MM.1S (cell line): ENCODE measurements around the gene KHSRP.
A peak's percentile ranks its signal among the peaks of the same experiment; 100 is the strongest.

Source experiments
- DNase-seq: peaks from one replicate; pipeline ENCODE4 v3.0.0-alpha.2; 2015
- H2AFZ ChIP-seq: fragments of 300-600 bp; sonication (generic); 2 replicates; pipeline ENCODE4 v1.6.0; 2016; ENCODE audit warnings: antibody characterized with exemption, low read length
- H3F3A ChIP-seq: fragments of 300-600 bp; sonication (generic); 2 replicates; pipeline ENCODE4 v1.6.1; 2016; ENCODE audit warnings: mild to moderate bottlenecking, antibody characterized with exemption, low read length, moderate library complexity, mixed read lengths; ENCODE audit not compliant: insufficient read depth
- H3K27ac ChIP-seq: fragments of 300-600 bp; sonication (generic); 2 replicates; pipeline ENCODE4 v1.5.1; 2016; ENCODE audit warnings: mild to moderate bottlenecking, low read length
- H3K27me3 ChIP-seq: fragments of 300-600 bp; sonication (generic); replicated peaks from 2 replicates; pipeline ENCODE4 v1.6.0; 2016; ENCODE audit warnings: low read length; ENCODE audit not compliant: insufficient read depth
- H3K36me3 ChIP-seq: fragments of 300-600 bp; sonication (generic); replicated peaks from 2 replicates; pipeline ENCODE4 v1.6.1; 2016; ENCODE audit warnings: mild to moderate bottlenecking, low read length, mixed read lengths; ENCODE audit not compliant: insufficient read depth
- H3K4me1 ChIP-seq: fragments of 300-600 bp; sonication (generic); 2 replicates; pipeline ENCODE4 v1.6.1; 2016; ENCODE audit warnings: low read length, mixed read lengths
- H3K4me2 ChIP-seq: fragments of 300-600 bp; sonication (generic); 2 replicates; pipeline ENCODE4 v1.6.0; 2016; ENCODE audit warnings: low read depth, low read length
- H3K4me3 ChIP-seq: fragments of 300-600 bp; sonication (generic); 2 replicates; pipeline ENCODE4 v1.5.1; 2016; ENCODE audit warnings: low read length, mixed read lengths
- H3K79me2 ChIP-seq: fragments of 300-600 bp; sonication (generic); 2 replicates; pipeline ENCODE4 v1.6.1; 2016; ENCODE audit warnings: mixed run types, low read length, mixed read lengths
- H3K9ac ChIP-seq: fragments of 300-600 bp; sonication (generic); 2 replicates; pipeline ENCODE4 v1.6.1; 2016; ENCODE audit warnings: low read length, mixed read lengths
- H3K9me2 ChIP-seq: fragments of 300-600 bp; sonication (generic); replicated peaks from 2 replicates; pipeline ENCODE4 v1.6.1; 2016; ENCODE audit warnings: mild to moderate bottlenecking, low read length, mixed read lengths; ENCODE audit not compliant: insufficient read depth
- H3K9me3 ChIP-seq: fragments of 300-600 bp; sonication (generic); replicated peaks from 2 replicates; pipeline ENCODE4 v1.6.1; 2016; ENCODE audit warnings: mild to moderate bottlenecking, low read length, mixed read lengths; ENCODE audit not compliant: insufficient read depth
- H4K20me1 ChIP-seq: fragments of 300-600 bp; sonication (generic); 2 replicates; pipeline ENCODE4 v1.6.1; 2016; ENCODE audit warnings: mild to moderate bottlenecking, low read length, moderate library complexity, mixed read lengths; ENCODE audit not compliant: insufficient read depth
- CTCF ChIP-seq: fragments of 300-600 bp; sonication (generic); IDR thresholded peaks from 2 replicates; pipeline ENCODE4 v1.5.1; 2016; ENCODE audit warnings: antibody characterized with exemption, low read length, mixed read lengths
- EZH2 ChIP-seq: fragments of 300-600 bp; sonication (generic); optimal IDR thresholded peaks from 2 replicates; pipeline ENCODE3; 2017; ENCODE audit warnings: low read depth, mild to moderate bottlenecking, antibody characterized with exemption, low read length, mixed read lengths
- EZH2phosphoT487 ChIP-seq: fragments of 300-600 bp; sonication (generic); IDR thresholded peaks from 2 replicates; pipeline ENCODE4 v1.6.1; 2018; ENCODE audit warnings: antibody characterized with exemption, low read length

KHSRP gene

GRCh38 chr19:6396305-6396704 lies 28.3 kb downstream of the KHSRP start:
- TF ChIP-seq CTCF (no peak), EZH2phosphoT487 (no peak), EZH2 (no peak)

GRCh38 chr19:6394831-6395230 lies 29.8 kb downstream of the KHSRP start:
- no peaks in the 10 kb centered on the region for H3K9me3 ChIP-seq
- peaks cover 25% of the 10 kb centered on the region for H3K79me2 ChIP-seq
- no peaks in the 10 kb centered on the region for H4K20me1 ChIP-seq
- H3K9ac ChIP-seq: no peak overlapping the region
- H3K27me3 ChIP-seq: no peaks in the 10 kb centered on the region
- DNase-seq: no peak
- no peaks in the 10 kb centered on the region for H3F3A ChIP-seq
- no peaks in the 10 kb centered on the region for H3K9me2 ChIP-seq
- no peak overlapping the region for H3K27ac ChIP-seq
- H3K36me3 ChIP-seq: 0 out of 2 replicates have a peak, but pooled peaks cover 3% of the 10 kb centered on the region
- TF ChIP-seq EZH2phosphoT487 (no peak), CTCF (no peak), EZH2 (no peak)
- H3K4me1 ChIP-seq: peaks cover 9% of the 10 kb centered on the region
- no peak overlapping the region for H3K4me3 ChIP-seq
- H2AFZ ChIP-seq: no peak overlapping the region
- no peak overlapping the region for H3K4me2 ChIP-seq

More at GRCh38 chr19:6396305-6396704, 28.3 kb downstream of the KHSRP start:
- H4K20me1 ChIP-seq: no peaks in the 10 kb centered on the region
- peaks cover 17% of the 10 kb centered on the region for H3K79me2 ChIP-seq
- no peaks in the 10 kb centered on the region for H3K9me2 ChIP-seq
- peaks cover 9% of the 10 kb centered on the region for H3K4me1 ChIP-seq
- H3K4me2 ChIP-seq: no peak overlapping the region
- DNase-seq: no peak
- H3K4me3 ChIP-seq: no peak overlapping the region
- H3K27me3 ChIP-seq: no peaks in the 10 kb centered on the region; the same call in 1 of the 2 replicates
- H3K9me3 ChIP-seq: no peaks in the 10 kb centered on the region
- H3K27ac ChIP-seq: no peak overlapping the region
- no peak overlapping the region for H2AFZ ChIP-seq
- no peaks in the 10 kb centered on the region for H3K36me3 ChIP-seq
- no peaks in the 10 kb centered on the region for H3F3A ChIP-seq
- no peak overlapping the region for H3K9ac ChIP-seq

DNA sequence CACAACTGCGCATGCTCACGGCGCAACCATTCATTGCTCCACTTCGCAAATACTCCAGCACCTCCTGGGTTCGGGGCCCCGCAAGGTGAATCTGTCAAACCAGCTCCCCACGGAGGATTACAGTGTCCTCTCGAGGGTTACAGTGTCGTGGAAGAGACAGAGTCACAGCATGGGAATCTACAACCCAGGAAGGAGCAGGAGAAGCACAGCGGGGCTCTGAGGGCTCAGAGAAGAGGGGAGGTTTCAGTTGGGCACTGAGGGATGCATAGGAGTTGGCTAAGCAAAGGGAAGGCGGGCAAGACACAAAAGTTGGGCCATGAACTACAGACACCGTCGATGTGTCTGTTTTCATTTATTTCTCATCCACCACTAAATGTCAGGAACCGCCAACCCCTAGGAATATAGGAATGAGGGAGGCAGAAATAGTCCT lies 30.6 kb downstream of the KHSRP start:
- DNase-seq: peak; percentile 48
- Histone ChIP-seq H3K4me2 (peak overlapping the region; percentile 78), H3F3A (no peaks in the 10 kb centered on the region), H2AFZ (peak overlapping the region; percentile 98), H3K4me3 (peak overlapping the region; percentile 84), H3K79me2 (peaks cover 25% of the 10 kb centered on the region), H3K9me2 (no peaks in the 10 kb centered on the region), H3K9ac (peak overlapping the region; percentile 88), H3K27ac (peak overlapping the region; percentile 88; the same call in 1 of the 2 replicates), H4K20me1 (no peaks in the 10 kb centered on the region), H3K36me3 (0 out of 2 replicates have a peak, but pooled peaks cover 7% of the 10 kb centered on the region), H3K27me3 (no peaks in the 10 kb centered on the region), H3K9me3 (no peaks in the 10 kb centered on the region), H3K4me1 (peaks cover 9% of the 10 kb centered on the region)
- TF ChIP-seq EZH2 (no peak), EZH2phosphoT487 (no peak), CTCF (no peak)
